Keratinocyte (primary cell): Measurements from ENCODE around the gene PCAT6. TPM values are rescaled to one million over a fixed set of nuclear protein-coding genes. Genes with fewer than 3 reads are reported as not detected.

ENCODE experiments used
- DNase-seq: peaks from one replicate; pipeline ENCODE4 v3.0.0-alpha.2; 2011; ENCODE audit warnings: low read depth, missing footprints, low spot score
- FAIRE-seq: peaks from 2 replicates; lab custom pipeline; 2011; peaks lifted over from hg19 to GRCh38; lab: Jason Lieb, UNC
- H2AFZ ChIP-seq: 2 replicates; pipeline ENCODE4 v1.6.0; 2012; ENCODE audit warnings: low read length, control low read depth, inconsistent platforms; ENCODE audit not compliant: control insufficient read depth
- H3K27ac ChIP-seq: 2 replicates; pipeline ENCODE4 v1.5.1; 2011; ENCODE audit warnings: low read length; ENCODE audit not compliant: control insufficient read depth, insufficient read depth
- H3K27me3 ChIP-seq: 3 replicates; pipeline ENCODE4 v1.6.0; 2011; ENCODE audit warnings: low read length; ENCODE audit not compliant: control insufficient read depth, insufficient read depth; ENCODE audit errors: extremely low read depth
- H3K36me3 ChIP-seq, 2 experiments: 2 replicates in 1 of 2; 3 replicates in 1 of 2; pipeline ENCODE4 v1.5.1; 2011; ENCODE audit warnings: low read length in 2 of 2, mild to moderate bottlenecking in 1 of 2; ENCODE audit not compliant: control insufficient read depth in 2 of 2, insufficient read depth in 2 of 2; ENCODE audit errors: extremely low read depth in 1 of 2
- H3K4me1 ChIP-seq: 3 replicates; pipeline ENCODE4 v1.5.1; 2011; ENCODE audit warnings: low read length; ENCODE audit not compliant: control insufficient read depth, insufficient read depth; ENCODE audit errors: extremely low read depth
- H3K4me2 ChIP-seq: 3 replicates; pipeline ENCODE4 v1.6.0; 2011; ENCODE audit warnings: low read depth, low read length; ENCODE audit not compliant: control insufficient read depth, insufficient read depth; ENCODE audit errors: extremely low read depth
- H3K4me3 ChIP-seq, 3 experiments: fragments of 200-600 bp in 1 of 3; sonication (generic) in 1 of 3; 2 replicates in 2 of 3; 3 replicates in 1 of 3; pipeline ENCODE4 v1.5.1; 2011 to 2016; ENCODE audit warnings: low read length in 3 of 3, mild to moderate bottlenecking in 3 of 3, control low read depth in 2 of 3, inconsistent platforms in 1 of 3, low read depth in 1 of 3, mixed read lengths in 1 of 3, mixed run types in 1 of 3, moderate library complexity in 1 of 3; ENCODE audit not compliant: control insufficient read depth in 2 of 3, insufficient read depth in 2 of 3; ENCODE audit errors: extremely low read depth in 1 of 3
- H3K79me2 ChIP-seq: 2 replicates; pipeline ENCODE4 v1.6.0; 2012; ENCODE audit warnings: low read length; ENCODE audit not compliant: control insufficient read depth, insufficient read depth
- H3K9ac ChIP-seq: 3 replicates; pipeline ENCODE4 v1.6.0; 2011; ENCODE audit warnings: low read length; ENCODE audit not compliant: control insufficient read depth, insufficient read depth; ENCODE audit errors: extremely low read depth
- H3K9me1 ChIP-seq: 3 replicates; pipeline ENCODE4 v1.6.0; 2011; ENCODE audit warnings: low read length; ENCODE audit not compliant: control insufficient read depth, insufficient read depth; ENCODE audit errors: extremely low read depth
- H3K9me3 ChIP-seq: 2 replicates; pipeline ENCODE4 v1.5.1; 2012; ENCODE audit warnings: low read depth, low read length; ENCODE audit not compliant: control insufficient read depth
- H4K20me1 ChIP-seq: 3 replicates; pipeline ENCODE4 v1.6.0; 2011; ENCODE audit warnings: low read length; ENCODE audit not compliant: control insufficient read depth, insufficient read depth; ENCODE audit errors: extremely low read depth
- EZH2 ChIP-seq: IDR thresholded peaks from one replicate; pipeline ENCODE4 v1.6.1; 2012; ENCODE audit warnings: inconsistent platforms, mild to moderate bottlenecking, low read length, moderate library complexity
- dilution Hi-C: fragments of 300-500 bp; cut with MboI; formaldehyde crosslinking; loops from one replicate; pipeline ENCODE4 v1.7.0; 2020; ENCODE audit warnings: low sequenced_read_pairs; ENCODE audit not compliant: extremely low pct_ligation_motif_present
- polyA plus RNA-seq, 5 experiments: library from polyadenylated mRNA; depleted of rRNA in 3 of 5; stranded (reverse) in 3 of 5; stranded (forward) in 1 of 5; unstranded in 1 of 5; fragments of >200 nt; gene quantifications; 1 replicate in 1 of 5; 2 replicates in 3 of 5; 3 replicates in 1 of 5; pipeline versions ENCODE4 v1.2.1 to v1.2.3, GENCODE V29; 2011 to 2012; ENCODE audit warnings: missing spikeins in 2 of 5, low read depth in 1 of 5, low replicate concordance in 1 of 5
- TF ChIP-seq, protein P1 (sequence below), 3 experiments: IDR thresholded peaks in 1 of 3; conservative IDR thresholded peaks in 1 of 3; optimal IDR thresholded peaks in 1 of 3; 2 replicates in 2 of 3; 3 replicates in 1 of 3; pipeline versions ENCODE3 to v1.5.1; 2011; ENCODE audit warnings: low read length in 3 of 3, mild to moderate bottlenecking in 3 of 3, moderate library complexity in 2 of 3, control low read depth in 1 of 3, inconsistent platforms in 1 of 3; ENCODE audit not compliant: insufficient read depth in 2 of 3; ENCODE audit errors: extremely low read depth in 1 of 3

Gene PCAT6
- polyA plus RNA-seq, 1 donor (not counting 4 experiments of a cell fraction or from before 2014, with no cell fraction given): 1.6 TPM

- no peaks in the 10 kb centered on the region for H3K27me3 ChIP-seq
- H3K9me1 ChIP-seq: no peaks in the 10 kb centered on the region
- dilution Hi-C loops: no loop called here
- H3K4me3 ChIP-seq: no peak overlapping the region
- TF ChIP-seq, protein P1, sequence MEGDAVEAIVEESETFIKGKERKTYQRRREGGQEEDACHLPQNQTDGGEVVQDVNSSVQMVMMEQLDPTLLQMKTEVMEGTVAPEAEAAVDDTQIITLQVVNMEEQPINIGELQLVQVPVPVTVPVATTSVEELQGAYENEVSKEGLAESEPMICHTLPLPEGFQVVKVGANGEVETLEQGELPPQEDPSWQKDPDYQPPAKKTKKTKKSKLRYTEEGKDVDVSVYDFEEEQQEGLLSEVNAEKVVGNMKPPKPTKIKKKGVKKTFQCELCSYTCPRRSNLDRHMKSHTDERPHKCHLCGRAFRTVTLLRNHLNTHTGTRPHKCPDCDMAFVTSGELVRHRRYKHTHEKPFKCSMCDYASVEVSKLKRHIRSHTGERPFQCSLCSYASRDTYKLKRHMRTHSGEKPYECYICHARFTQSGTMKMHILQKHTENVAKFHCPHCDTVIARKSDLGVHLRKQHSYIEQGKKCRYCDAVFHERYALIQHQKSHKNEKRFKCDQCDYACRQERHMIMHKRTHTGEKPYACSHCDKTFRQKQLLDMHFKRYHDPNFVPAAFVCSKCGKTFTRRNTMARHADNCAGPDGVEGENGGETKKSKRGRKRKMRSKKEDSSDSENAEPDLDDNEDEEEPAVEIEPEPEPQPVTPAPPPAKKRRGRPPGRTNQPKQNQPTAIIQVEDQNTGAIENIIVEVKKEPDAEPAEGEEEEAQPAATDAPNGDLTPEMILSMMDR (optimal IDR thresholded peaks at IDR 0.05 in 1 of 3, IDR thresholded peaks at IDR 0.05 in 1 of 3, conservative IDR thresholded peaks at IDR 0.05 in 1 of 3; ENCODE audit: extremely low read depth in 1 of 3, insufficient read depth in 2 of 3, low read length in 3 of 3): no peak
- no peak for TF ChIP-seq EZH2
- H3K4me1 ChIP-seq: peaks cover 38% of the 10 kb centered on the region
- DNase-seq (no peak), FAIRE-seq (no peak)
- H3K4me2 ChIP-seq: no peak overlapping the region
- H3K79me2 ChIP-seq: no peaks in the 10 kb centered on the region
- H3K36me3 ChIP-seq: no peaks in the 10 kb centered on the region
- H3K9ac ChIP-seq: no peak overlapping the region
- H4K20me1 ChIP-seq: no peaks in the 10 kb centered on the region
- no peak overlapping the region for H3K27ac ChIP-seq
- peak overlapping the region; percentile 3 for H2AFZ ChIP-seq
- no peaks in the 10 kb centered on the region for H3K9me3 ChIP-seq
Observed at GRCh38 chr1:202837746-202838262, 27.1 kb downstream of the PCAT6 start.

DNA sequence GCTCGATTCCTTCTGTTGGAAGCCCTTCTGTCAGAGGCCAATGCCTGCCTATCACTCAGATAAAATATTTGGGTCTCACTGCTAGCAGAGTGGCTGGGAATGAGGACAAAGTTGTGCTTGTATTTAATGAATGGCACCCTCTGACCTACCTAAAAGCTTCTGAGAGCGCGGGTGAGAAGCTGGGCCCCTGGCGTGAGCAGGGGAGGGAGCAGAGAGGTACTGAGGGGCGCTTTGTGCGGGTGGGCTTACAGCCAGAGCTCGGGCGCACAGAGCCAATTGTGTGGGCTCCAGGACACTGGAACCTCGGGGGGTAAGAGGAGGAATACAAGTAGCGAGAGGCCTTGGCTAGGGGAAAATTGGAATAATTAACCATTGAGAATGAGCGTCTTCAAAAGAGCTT, 32.3 kb downstream of the PCAT6 start:
- no peak for TF ChIP-seq EZH2
- TF ChIP-seq, protein P1 (optimal IDR thresholded peaks at IDR 0.05 in 1 of 3, IDR thresholded peaks at IDR 0.05 in 1 of 3, conservative IDR thresholded peaks at IDR 0.05 in 1 of 3; ENCODE audit: extremely low read depth in 1 of 3, insufficient read depth in 2 of 3, low read length in 3 of 3): no peak
- no peak for FAIRE-seq

More for the DNA sequence above, 32.3 kb downstream of the PCAT6 start:
- no peak for DNase-seq
- Histone ChIP-seq H3K36me3 (no peaks in the 10 kb centered on the region), H3K4me2 (no peak overlapping the region), H3K9me1 (no peaks in the 10 kb centered on the region), H3K9me3 (no peaks in the 10 kb centered on the region), H2AFZ (no peak overlapping the region), H3K9ac (no peak overlapping the region), H4K20me1 (no peaks in the 10 kb centered on the region), H3K79me2 (no peaks in the 10 kb centered on the region), H3K27ac (no peak overlapping the region), H3K4me3 (no peak overlapping the region), H3K4me1 (peaks cover 12% of the 10 kb centered on the region), H3K27me3 (no peaks in the 10 kb centered on the region)
- dilution Hi-C loops: no loop called here
